Lower leg skin (tissue), 3 donors: ENCODE measurements around the gene SORBS2.

Experiments
- POLR2A ChIP-seq, 2 donors: fragments of 450-650 bp; IDR thresholded peaks; one replicate each; pipeline ENCODE4 v1.6.1; 2016 to 2017; ENCODE audit warnings: antibody characterized with exemption in 2 of 2, mild to moderate bottlenecking in 1 of 2, moderate library complexity in 1 of 2
- TF ChIP-seq, protein P1 (sequence below), 3 donors: fragments of 450-650 bp; IDR thresholded peaks; one replicate each; pipeline ENCODE4 v1.5.1; 2016; ENCODE audit warnings: antibody characterized with exemption in 3 of 3, mild to moderate bottlenecking in 3 of 3, moderate library complexity in 2 of 3

DNA sequence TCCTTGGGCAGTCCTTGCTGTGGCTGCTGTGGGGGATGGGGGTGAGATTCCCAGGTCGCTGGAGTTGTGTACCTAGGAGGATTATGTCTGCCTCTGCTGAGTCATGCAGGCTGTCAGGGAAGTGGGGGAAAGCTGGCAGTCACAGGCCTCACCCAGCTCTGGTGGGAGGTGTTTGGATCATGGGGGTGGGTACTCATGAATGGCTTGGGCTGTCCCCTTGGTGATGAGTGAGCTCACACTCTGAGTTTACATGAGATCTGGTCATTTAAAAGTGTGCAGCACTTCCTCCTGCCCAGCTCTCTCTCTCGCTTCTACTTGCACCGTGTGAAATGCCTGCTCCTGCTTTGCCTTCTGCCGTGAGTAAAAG, 252.1 kb downstream of the SORBS2 start:
- TF ChIP-seq, protein P1, sequence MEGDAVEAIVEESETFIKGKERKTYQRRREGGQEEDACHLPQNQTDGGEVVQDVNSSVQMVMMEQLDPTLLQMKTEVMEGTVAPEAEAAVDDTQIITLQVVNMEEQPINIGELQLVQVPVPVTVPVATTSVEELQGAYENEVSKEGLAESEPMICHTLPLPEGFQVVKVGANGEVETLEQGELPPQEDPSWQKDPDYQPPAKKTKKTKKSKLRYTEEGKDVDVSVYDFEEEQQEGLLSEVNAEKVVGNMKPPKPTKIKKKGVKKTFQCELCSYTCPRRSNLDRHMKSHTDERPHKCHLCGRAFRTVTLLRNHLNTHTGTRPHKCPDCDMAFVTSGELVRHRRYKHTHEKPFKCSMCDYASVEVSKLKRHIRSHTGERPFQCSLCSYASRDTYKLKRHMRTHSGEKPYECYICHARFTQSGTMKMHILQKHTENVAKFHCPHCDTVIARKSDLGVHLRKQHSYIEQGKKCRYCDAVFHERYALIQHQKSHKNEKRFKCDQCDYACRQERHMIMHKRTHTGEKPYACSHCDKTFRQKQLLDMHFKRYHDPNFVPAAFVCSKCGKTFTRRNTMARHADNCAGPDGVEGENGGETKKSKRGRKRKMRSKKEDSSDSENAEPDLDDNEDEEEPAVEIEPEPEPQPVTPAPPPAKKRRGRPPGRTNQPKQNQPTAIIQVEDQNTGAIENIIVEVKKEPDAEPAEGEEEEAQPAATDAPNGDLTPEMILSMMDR (IDR thresholded peaks at IDR 0.05): no peak
- no peak for TF ChIP-seq POLR2A (IDR thresholded peaks at IDR 0.05)
